PC-9 (cell line): ENCODE data around the gene DHX58.

Experiments
- EZH2 ChIP-seq: fragments of 200-600 bp; sonication (generic); IDR thresholded peaks from 2 replicates; pipeline ENCODE4 v1.8.0; 2017; ENCODE audit warnings: antibody characterized with exemption, low read depth
- TF ChIP-seq, protein P1 (sequence below): fragments of 200-600 bp; sonication (generic); conservative IDR thresholded peaks from 2 replicates; pipeline ENCODE4 v1.6.1; 2017; ENCODE audit warnings: mixed run types, antibody characterized with exemption, mild to moderate bottlenecking, moderate library complexity

DNA sequence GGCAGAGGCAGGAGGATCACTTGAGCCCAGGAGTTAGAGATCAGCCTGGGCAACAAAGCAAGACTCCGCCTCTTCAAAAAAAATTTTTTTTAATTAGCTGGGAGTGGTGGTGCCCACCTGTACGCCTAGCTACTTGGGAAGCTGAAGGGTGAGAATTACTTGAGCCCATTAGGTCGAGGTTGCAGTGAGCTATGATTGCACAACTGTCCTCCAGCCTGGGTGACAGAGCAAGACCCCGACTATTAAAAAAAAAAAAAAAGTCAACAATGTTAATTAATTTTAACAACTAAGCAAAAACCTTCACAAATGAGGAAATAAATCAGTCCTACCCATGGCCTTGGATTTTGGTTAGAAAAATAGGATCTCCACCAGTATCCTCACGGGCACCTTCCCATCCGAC, 5.4 kb downstream of the DHX58 start:
- TF ChIP-seq, protein P1, sequence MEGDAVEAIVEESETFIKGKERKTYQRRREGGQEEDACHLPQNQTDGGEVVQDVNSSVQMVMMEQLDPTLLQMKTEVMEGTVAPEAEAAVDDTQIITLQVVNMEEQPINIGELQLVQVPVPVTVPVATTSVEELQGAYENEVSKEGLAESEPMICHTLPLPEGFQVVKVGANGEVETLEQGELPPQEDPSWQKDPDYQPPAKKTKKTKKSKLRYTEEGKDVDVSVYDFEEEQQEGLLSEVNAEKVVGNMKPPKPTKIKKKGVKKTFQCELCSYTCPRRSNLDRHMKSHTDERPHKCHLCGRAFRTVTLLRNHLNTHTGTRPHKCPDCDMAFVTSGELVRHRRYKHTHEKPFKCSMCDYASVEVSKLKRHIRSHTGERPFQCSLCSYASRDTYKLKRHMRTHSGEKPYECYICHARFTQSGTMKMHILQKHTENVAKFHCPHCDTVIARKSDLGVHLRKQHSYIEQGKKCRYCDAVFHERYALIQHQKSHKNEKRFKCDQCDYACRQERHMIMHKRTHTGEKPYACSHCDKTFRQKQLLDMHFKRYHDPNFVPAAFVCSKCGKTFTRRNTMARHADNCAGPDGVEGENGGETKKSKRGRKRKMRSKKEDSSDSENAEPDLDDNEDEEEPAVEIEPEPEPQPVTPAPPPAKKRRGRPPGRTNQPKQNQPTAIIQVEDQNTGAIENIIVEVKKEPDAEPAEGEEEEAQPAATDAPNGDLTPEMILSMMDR, result no peak
- TF ChIP-seq EZH2, result no peak
